A549 treated with GW870086 at 1 μM for 4 hours (cell line): ENCODE measurements around the gene ERCC6L2. TPM values are rescaled to one million over a fixed set of nuclear protein-coding genes. Genes with fewer than 3 reads are reported as not detected.

Source experiments
- total RNA-seq: library from RNA; stranded (reverse); fragments of 200-300 nt; extraction: Qiagen RNA extraction; gene quantifications from 5 replicates; pipeline ENCODE4 v1.2.3, GENCODE V29; 2022; ENCODE audit warnings: low read depth

ERCC6L2 gene, protein sequence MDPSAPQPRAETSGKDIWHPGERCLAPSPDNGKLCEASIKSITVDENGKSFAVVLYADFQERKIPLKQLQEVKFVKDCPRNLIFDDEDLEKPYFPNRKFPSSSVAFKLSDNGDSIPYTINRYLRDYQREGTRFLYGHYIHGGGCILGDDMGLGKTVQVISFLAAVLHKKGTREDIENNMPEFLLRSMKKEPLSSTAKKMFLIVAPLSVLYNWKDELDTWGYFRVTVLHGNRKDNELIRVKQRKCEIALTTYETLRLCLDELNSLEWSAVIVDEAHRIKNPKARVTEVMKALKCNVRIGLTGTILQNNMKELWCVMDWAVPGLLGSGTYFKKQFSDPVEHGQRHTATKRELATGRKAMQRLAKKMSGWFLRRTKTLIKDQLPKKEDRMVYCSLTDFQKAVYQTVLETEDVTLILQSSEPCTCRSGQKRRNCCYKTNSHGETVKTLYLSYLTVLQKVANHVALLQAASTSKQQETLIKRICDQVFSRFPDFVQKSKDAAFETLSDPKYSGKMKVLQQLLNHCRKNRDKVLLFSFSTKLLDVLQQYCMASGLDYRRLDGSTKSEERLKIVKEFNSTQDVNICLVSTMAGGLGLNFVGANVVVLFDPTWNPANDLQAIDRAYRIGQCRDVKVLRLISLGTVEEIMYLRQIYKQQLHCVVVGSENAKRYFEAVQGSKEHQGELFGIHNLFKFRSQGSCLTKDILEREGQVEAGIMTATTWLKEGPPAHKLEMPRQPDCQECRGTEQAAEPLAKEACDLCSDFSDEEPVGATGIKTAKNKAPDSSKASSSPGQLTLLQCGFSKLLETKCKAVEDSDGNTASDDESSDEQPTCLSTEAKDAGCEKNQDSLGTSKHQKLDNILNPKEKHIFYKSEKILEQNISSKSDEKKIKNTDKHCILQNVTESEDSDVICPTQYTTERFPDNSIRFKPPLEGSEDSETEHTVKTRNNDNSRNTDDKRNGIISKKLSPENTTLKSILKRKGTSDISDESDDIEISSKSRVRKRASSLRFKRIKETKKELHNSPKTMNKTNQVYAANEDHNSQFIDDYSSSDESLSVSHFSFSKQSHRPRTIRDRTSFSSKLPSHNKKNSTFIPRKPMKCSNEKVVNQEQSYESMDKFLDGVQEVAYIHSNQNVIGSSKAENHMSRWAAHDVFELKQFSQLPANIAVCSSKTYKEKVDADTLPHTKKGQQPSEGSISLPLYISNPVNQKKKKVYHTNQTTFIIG (N-terminal part only)
- total RNA-seq: 9.1 to 13.6 TPM (median 12.0 TPM) in 5 replicates

DNA sequence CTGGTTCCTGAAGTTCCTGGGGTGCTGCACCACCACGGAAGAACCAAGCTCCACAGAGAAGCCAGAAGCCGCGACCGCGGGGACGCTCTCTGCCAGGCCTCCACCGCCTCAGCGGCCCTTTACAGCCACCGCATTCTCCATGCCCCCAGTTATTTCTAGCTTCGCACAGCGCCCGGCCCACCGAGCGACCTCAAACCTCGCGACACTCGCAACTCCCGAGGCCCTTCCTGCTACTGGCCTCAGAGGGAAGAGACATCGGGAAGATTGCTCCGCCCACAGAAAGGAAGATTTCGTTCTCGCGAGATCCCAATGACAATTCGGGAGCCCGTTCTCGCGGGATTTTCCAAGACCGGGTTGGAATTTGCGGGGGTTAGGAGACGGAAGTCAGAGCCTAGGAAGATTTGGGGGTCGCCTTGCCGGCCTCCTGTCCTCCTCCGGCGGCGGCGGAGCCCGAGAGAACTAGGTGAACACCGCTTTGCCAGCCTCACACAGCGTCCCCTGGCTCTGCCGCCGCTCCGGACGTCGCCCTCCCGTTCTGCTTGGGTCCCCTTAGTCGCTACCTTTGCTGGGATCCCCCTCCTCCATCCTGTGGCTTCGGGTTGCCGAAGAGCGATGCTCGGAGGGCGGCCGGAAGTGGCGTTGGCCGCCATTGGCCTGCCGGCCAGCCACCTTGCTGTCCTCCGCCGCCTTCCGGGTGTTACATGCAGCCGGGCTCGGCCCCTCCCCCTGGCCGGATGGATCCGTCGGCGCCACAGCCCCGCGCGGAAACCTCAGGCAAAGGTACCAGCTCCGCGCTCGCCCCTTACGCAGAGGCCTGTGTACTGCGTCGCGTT is at the start of gene ERCC6L2:
Gene ERCC6L2 (plus strand): TSS at position 387 of the 833 bp plus-strand sequence. CDS start 348 bp downstream, at position 735.

